ENCODE data around the gene CFAP54. TPM values are rescaled to one million over a fixed set of nuclear protein-coding genes. Genes with fewer than 3 reads are reported as not detected.

Gene CFAP54
- total RNA-seq, 1 experiment from 2014 or later = 0.64 TPM

DNA sequence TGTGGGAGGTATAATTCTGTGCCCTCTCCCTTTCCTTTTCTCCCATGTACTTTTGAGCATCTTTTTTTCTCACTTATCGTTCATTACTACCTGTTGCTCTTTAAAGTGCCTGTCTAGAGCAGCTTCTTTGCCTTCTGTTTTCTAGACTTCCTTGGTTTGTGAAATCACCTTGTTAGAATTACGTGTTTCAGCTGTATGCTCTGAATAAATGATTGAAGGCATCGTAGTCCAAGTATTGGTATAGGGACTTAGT is 419.0 kb downstream of the CFAP54 start:
- BruUV-seq (replicated peaks) = no TSS peak
- in situ Hi-C loops (cut with HindIII; ENCODE audit: low pct_unique_long_range_greater_than_20kb, low sequenced_read_pairs) (no loop called here), intact Hi-C loops (cut with micrococcal nuclease; ENCODE audit: unreplicated experiment) (no loop called here)
- Histone ChIP-seq H3K4me3 (ENCODE audit: low read depth in 2 of 2, low read length in 2 of 2) (peak overlapping the region; percentile 97 to 98), H3K27me3 (ENCODE audit: control insufficient read depth, insufficient read depth, low read length) (no peaks in the 10 kb centered on the region), H3K36me3 (ENCODE audit: control insufficient read depth, insufficient read depth, low read length) (0 out of 2 replicates have a peak, but pooled peaks cover 2% of the 10 kb centered on the region), H3K4me1 (ENCODE audit: control insufficient read depth, insufficient read depth, low read length) (peaks cover 14% of the 10 kb centered on the region), H3K27ac (ENCODE audit: low read length) (peak overlapping the region; percentile 93), H3K9me3 (ENCODE audit: control insufficient read depth, insufficient read depth, low read depth, low read length) (no peaks in the 10 kb centered on the region)
- ATAC-seq (no peak), DNase-seq (ENCODE audit: low read depth, low spot score) (no peak)
- ChIA-PET CTCF (no interaction called here), POLR2A (no interaction called here)
- TF ChIP-seq SIN3A (IDR thresholded peaks at IDR 0.05; ENCODE audit: borderline replicate concordance, insufficient read depth, low read depth, low read length) (no peak), POLR2AphosphoS5 (IDR thresholded peaks at IDR 0.05; ENCODE audit: low read depth, low read length) (no peak), REST (IDR thresholded peaks at IDR 0.05; ENCODE audit: insufficient read depth in 1 of 2, low read depth in 2 of 2, low read length in 1 of 2) (no peak), TCF7L2 (IDR thresholded peaks at IDR 0.05; ENCODE audit: low read depth, low read length) (no peak)
- TF ChIP-seq, protein P1, sequence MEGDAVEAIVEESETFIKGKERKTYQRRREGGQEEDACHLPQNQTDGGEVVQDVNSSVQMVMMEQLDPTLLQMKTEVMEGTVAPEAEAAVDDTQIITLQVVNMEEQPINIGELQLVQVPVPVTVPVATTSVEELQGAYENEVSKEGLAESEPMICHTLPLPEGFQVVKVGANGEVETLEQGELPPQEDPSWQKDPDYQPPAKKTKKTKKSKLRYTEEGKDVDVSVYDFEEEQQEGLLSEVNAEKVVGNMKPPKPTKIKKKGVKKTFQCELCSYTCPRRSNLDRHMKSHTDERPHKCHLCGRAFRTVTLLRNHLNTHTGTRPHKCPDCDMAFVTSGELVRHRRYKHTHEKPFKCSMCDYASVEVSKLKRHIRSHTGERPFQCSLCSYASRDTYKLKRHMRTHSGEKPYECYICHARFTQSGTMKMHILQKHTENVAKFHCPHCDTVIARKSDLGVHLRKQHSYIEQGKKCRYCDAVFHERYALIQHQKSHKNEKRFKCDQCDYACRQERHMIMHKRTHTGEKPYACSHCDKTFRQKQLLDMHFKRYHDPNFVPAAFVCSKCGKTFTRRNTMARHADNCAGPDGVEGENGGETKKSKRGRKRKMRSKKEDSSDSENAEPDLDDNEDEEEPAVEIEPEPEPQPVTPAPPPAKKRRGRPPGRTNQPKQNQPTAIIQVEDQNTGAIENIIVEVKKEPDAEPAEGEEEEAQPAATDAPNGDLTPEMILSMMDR (IDR thresholded peaks at IDR 0.05) = no peak

DNA sequence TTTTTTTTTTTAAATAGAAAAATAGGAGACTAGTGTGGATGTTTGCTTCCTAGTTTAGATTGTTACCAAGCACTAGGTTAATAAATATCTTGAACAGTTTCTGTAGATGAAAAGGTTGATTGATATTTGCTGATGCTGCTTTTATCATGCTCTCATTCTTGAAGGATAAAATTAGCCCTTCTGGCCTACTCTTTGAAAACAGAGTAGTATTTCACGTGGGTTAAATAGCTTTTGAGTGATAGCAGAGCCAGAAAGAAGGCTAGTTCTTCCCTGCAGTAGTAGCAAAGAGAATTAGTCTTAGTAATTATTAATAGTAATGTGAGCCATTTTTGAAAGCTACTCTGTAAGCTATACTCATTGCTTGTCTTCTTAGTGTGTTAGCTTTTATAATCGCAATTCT is 422.9 kb downstream of the CFAP54 start:
- Histone ChIP-seq H3K4me3 (ENCODE audit: low read depth in 2 of 2, low read length in 2 of 2) (no peak overlapping the region), H3K9me3 (ENCODE audit: control insufficient read depth, insufficient read depth, low read depth, low read length) (no peaks in the 10 kb centered on the region), H3K4me1 (ENCODE audit: control insufficient read depth, insufficient read depth, low read length) (peaks cover 9% of the 10 kb centered on the region; the same call in 1 of the 2 replicates), H3K36me3 (ENCODE audit: control insufficient read depth, insufficient read depth, low read length) (0 out of 2 replicates have a peak, but pooled peaks cover 2% of the 10 kb centered on the region), H3K27ac (ENCODE audit: low read length) (no peak overlapping the region), H3K27me3 (ENCODE audit: control insufficient read depth, insufficient read depth, low read length) (no peaks in the 10 kb centered on the region)
- ChIA-PET POLR2A (no interaction called here), CTCF (no interaction called here)
- intact Hi-C loops (cut with micrococcal nuclease; ENCODE audit: unreplicated experiment) (no loop called here), in situ Hi-C loops (cut with HindIII; ENCODE audit: low pct_unique_long_range_greater_than_20kb, low sequenced_read_pairs) (no loop called here)
- BruUV-seq (replicated peaks) = no TSS peak
- no peak for ATAC-seq
- no peak for TF ChIP-seq SIN3A (IDR thresholded peaks at IDR 0.05; ENCODE audit: borderline replicate concordance, insufficient read depth, low read depth, low read length)
- TF ChIP-seq REST (IDR thresholded peaks at IDR 0.05; ENCODE audit: insufficient read depth in 1 of 2, low read depth in 2 of 2, low read length in 1 of 2) = no peak
- TF ChIP-seq POLR2AphosphoS5 (IDR thresholded peaks at IDR 0.05; ENCODE audit: low read depth, low read length) = no peak
- no peak for TF ChIP-seq TCF7L2 (IDR thresholded peaks at IDR 0.05; ENCODE audit: low read depth, low read length)
- TF ChIP-seq, protein P1 (IDR thresholded peaks at IDR 0.05) = no peak
- DNase-seq (ENCODE audit: low read depth, low spot score) = no peak
